GM19397 (cell line): Measurements from ENCODE around the gene PGPEP1.
"Not testable (repeated sequence)": the region's sequence is repeated elsewhere in the genome, so short reads cannot be mapped to it uniquely, and the experiment has no call there.

Source experiments
- ATAC-seq: cut with Tn5 transposase; IDR thresholded peaks from one replicate; pipeline ENCODE4 v1.9.1; 2021; ENCODE audit warnings: mild to moderate bottlenecking, moderate library complexity; ENCODE audit not compliant: unreplicated experiment

Gene PGPEP1

DNA sequence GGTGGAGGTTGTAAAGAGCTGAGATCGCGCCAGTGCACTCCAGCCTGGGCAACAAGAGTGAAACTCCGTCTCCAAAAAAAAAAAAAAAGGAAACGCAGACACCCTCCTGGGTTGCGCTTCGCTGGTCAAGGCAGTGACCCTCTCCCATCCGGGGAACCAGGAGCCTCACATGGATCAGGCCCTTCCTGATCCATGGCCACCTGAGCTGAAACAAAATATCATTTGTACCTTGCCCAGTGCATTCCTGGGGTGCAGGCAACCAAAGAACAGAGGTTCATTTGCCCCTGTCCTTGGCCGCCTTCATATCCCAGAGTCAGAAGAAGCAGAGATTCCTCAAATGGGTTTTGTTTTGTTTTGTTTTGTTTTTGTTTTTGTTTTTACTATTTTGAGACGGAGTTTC is 9.5 kb upstream of the PGPEP1 start:
- no peak for ATAC-seq

DNA sequence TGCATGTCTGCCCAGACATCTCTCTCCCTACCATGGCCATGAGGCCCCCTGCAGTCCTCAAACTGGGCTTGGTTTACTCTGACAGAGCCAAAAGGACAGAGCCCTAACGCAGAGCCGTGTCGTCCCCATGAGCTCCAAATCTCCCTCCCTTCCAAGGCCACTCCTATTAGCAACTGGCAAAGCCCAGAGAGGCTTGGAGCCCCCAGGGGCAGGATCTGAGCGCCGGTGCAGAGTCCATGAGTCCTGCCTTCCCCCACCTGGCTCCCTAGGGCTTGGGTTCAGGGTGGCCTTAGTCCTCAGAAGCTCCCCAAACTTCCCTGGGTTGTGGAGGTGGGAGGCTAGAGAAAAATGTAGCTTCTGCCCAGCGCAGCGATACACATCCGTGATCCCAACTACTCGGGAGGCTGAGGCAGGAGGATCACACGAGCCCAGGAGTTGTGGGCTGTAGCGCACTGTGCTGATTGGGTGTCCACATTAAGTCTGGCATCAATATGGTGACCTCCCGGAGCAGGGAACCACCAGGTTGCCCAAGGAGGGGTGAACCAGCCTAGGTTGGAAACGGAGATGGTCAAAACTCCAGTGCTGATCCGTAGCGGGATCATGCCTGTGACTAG is 7.4 kb upstream of the PGPEP1 start:
- no peak for ATAC-seq

DNA sequence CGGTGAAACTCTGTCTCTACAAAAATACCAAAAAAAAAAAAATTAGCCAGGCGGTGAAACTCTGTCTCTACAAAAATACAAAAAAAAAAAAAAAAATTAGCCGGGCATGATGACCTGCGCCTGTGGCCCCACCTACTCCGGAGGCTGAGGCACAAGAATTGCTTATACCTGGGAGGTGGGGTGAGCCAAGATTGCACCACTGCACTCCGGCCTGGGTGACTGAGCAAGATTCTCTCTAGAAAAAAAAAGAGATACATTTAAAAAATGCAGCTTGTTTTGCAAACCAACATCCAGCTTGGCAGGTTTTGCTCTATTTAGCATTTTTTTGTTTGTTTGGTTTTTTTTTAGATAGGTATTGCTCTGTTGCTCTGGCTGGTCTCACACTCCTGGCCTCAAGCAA is 6.7 kb upstream of the PGPEP1 start:
- no peak for ATAC-seq

DNA sequence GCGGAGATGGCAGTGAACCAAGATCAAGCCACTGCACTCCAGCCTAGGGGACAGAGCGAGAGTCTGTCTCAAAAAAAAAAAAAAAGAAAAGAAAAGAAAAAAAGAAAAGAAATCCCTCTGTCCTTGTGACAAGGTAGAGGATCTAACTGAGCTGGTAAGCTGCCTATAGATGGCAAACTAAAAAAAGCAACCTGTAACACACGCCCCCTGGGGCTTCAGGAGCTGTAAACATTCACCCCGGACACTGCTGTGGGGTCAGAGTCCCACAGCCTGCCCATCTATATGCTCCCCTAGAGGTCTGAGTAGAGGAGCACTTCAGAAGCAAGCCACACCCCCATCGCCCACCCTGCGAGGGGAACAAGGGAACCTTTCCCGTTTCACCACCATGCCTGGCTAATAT is 4.3 kb upstream of the PGPEP1 start:
- ATAC-seq = no peak

DNA sequence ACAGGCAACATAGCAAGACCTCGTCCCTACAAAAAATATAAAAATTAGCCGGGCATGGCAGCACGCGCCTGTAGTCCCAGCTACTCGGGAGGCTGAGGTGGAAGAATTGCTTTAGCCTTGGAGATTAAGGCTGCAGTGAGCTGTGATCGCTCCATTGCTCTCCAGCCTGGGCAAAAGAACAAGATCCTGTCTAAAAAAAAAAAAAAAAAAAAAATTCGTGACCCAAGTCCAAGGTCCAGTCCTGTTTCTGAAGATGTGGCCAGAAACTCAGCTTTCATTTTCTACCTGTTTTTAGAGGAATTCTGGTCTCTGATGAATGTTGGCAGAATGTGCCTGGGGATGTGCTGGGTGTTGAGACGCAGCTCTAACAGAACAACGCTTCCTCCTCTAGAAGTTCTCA is 1.9 kb upstream of the PGPEP1 start:
- no peak for ATAC-seq

DNA sequence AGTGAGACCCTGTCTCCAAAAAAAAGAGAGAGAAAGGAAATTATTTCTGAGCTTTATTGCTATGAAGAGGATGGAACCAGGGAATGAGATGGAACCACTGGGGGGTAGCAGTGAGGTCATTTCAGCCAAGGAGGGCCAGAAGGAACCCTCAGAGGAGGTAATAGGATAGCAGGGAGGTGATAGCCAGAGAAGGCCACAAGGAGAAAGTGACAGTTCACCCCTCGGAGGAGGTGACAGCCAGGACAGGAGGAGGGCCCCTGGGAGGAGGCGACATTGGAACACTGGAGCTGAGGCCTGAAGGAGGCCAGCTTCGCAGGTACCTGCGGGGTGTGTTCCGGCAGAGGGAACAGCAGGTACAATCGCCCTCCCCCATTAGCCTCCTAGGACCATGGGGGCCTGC is 675 bp upstream of the PGPEP1 start:
- ATAC-seq = no peak

DNA sequence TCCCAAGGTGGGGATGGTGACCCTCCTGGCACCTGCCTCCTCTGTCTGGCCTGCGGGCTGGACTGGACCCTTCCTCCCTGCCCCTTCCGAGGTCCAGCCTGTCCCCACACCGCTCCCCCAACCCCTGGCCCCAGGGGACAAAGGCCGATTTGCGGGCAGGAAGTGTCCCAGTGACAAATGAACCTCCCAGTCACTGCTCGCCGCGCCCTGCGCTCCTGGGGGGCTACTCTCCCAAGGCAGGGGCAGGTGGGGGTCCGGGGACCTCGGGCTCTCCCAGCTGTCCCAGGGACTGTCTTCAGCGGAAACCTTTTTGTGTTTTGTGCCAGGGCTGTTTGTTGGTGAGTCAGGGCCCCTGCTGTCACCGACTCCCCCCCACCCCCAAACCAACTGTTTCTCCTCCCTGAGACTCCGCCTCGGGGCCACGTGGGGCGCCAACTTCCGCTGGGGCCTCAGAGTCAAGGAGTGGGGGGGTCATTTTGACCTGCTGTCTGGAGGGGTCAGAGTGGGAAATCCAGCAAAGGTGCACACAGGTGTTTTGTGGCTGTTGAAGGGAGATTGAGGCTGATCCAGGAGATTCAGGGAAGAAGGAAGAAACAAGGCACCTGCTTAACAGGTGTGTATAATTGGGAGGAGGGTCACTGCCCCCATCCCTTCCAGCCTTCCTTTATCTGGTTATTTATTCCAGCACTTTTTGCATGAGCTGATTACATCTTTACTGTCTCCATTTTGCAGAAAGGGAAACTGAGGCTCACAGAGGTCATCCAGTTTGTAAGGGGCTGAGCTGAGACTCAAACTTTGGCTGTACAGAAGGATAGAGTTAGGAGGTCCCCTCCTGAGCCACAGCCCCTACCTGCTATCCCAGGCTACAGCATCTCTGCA is 831 bp downstream of the PGPEP1 start:
- no peak for ATAC-seq

DNA sequence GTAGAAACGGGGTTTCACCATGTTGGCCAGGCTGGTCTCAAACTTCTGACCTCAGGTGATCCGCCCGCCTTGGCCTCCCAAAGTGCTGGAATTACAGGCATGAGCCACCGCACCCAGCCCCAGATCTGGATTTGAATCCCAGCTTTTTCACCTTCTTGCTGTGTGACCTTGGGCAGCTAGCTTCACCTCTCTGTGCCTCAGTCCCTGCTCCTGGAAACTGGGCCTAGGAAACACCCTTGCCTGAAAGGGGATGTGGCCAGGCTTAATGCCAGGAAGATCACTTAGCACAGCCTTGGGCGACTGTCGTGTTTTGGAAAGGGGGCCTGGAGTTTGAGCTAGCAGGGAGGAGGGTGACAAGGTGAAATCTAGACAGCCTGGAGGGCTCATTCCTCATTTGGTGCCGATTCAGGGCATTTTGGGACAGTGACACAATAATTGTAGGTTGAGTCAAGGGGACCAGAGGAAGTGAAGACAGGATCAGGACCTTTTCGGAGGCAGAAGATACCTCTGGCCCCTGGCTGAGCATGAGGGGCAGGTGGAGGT is 1.8 kb downstream of the PGPEP1 start:
- ATAC-seq = no peak

DNA sequence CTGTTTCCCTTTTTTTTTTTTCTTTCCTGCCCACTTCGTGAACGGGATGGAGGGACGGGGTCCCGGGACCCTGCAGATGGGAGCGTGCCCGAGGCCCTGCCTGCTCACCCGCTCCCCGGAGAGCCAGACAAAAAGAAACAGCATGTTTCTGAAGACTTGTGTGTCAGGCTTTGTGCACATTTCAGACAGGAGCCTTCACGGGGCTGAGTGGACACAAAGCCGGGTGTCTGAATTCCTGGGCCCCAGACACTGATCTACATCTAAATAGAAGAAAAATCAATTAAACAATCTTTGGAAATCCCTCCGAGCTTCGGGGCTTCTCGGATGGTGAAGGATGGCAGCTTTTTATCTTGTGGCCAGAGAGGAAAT is 4.2 kb downstream of the PGPEP1 start:
- no peak for ATAC-seq

DNA sequence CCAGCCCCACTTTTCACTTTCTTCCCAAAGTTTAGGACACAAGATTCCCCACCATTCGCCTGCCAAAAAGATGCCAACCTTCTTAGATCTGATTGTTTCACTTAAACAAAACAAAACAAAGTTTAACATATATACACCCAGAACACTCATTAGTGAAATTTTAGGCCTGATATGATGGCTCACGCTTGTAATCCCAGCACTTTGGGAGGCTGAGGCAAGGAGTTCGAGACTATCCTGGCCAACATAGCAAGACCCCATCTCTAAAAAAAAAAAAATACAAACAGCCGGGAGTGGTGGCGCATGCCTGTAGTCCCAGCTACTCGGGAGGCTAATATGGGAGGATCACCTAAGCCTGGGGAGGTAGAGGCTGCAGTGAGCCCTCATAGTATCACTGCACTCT is 4.9 kb downstream of the PGPEP1 start:
- no peak for ATAC-seq

DNA sequence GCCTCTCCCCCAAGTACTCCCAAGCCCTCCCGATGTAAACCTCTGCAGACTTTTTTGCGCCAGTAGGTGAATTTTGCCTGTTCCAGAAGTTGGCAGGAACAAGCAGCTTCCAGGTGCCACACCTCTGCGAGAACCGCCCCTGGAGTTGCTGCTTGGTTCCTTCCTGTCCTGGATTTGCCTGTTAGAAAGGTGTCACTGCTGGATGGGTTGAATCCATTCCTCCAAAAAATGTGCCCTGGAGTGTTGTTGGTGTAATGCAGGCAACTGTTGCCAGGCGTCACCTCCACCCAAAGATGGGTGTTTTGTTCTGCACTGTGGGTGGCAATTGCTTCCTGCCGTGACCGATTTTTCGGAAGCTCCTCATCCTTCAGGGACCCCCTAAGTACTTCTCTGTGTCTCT is 5.7 kb downstream of the PGPEP1 start:
- no peak for ATAC-seq

DNA sequence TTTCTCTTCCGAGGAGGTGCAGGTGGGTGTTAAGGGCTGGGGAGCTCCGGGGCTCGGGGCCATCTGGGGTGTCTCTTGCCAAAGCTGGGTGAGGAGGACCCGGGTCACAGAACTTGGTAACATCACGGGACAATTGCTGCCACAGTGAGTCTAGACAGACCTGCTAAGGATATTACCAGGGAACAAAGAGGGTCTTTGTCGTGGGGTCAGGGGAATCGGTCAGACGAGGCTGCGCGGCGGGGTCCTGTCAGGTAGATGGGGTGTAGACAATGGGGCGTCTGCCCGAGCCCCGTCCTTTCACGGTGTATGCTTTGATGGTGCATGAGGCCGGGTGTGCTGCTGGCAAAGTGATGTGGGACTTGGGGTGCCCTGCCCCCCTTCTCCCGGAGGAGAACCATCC is 7.8 kb downstream of the PGPEP1 start:
- ATAC-seq = no peak

DNA sequence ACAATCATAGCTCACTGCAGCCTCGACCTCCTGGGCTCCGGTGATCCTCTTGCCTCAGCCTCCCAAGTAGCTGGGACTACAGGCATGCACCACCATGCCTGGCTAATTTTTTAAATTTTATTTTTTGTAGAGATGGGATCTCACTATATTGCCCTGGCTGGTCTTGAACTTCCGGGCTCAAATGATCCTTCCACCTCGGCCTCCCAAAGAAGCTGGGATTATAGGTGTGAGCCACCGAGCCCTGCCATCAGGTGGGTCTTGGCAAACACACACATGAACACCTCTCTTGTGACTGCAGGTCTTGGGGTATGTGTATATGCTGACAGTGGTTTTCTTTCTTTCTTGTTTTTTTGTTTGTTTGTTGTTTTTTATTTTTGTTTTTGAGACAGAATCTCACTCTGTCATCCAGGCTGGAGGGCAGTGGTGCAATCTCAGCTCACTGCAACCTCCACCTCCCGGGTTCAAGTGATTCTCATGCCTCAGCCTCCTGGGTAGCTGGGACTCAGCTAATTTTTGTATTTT is 8.5 kb downstream of the PGPEP1 start:
- ATAC-seq = not testable (repeated sequence)

DNA sequence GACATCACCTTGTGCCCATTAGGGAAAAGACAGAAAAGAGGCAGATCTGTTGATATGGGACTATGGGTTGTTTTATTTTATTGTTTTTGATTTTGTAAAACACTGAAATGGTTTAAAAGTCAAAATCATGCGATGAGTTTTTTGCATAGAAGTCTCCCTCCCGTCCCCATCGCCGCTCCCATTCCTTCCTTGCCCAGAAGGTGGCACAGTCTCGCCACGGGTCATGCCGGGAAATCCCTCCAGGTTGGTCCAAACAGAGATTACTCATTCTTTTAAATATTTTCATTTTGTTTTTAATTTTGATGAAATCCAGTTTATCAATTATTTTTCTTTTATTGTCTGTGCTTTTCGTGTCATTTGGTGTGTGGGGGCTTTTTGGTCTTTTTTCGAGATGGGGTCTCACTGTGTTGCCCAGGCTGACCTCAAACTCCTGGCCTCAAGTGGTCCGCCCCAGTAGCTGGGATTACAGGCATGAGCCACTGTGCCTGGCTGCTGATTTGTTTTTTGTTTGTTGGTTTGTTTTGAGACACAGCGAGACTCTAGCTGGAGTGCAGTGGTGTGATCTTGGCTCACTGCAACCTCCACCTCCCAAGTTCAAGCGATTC is 9.2 kb downstream of the PGPEP1 start:
- no peak for ATAC-seq

DNA sequence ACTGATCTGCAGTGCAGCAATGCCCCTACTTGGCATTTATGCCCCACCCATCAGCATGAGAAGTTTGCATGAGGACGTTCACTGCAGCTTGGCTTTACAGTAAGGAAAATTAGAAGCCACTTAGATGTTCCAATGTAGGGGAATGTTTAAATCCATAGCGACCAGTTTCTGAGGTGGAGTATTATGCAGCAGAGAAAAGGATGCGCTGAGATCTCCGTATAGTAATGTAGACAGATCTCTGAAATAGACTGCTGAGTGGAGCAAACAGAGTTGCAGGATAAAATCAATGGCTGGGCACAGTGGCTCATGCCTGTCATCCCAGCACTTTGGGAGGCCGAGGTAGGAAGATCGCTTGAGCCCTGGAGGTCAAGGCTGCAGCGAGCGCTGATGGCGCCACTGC is 10.1 kb downstream of the PGPEP1 start:
- ATAC-seq = no peak

DNA sequence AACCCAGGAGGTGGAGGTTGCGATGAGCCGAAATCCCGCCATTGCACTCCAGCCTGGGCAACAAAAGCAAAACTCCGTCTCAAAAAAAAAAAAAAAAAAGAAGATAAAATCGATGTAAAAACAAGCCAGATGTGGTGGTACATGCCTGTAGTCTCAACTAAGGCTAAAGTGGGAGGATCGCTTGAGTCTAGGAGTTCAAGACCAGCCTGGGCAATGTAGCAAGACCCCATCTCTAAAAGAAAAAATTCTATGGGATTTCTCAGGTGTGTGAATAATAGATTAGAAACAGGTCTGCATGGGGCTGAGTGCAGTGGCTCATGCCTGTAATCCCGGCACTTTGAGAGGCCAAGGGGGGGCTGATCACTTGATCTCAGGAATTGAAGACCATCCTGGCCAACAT is 11.1 kb downstream of the PGPEP1 start:
- no peak for ATAC-seq

DNA sequence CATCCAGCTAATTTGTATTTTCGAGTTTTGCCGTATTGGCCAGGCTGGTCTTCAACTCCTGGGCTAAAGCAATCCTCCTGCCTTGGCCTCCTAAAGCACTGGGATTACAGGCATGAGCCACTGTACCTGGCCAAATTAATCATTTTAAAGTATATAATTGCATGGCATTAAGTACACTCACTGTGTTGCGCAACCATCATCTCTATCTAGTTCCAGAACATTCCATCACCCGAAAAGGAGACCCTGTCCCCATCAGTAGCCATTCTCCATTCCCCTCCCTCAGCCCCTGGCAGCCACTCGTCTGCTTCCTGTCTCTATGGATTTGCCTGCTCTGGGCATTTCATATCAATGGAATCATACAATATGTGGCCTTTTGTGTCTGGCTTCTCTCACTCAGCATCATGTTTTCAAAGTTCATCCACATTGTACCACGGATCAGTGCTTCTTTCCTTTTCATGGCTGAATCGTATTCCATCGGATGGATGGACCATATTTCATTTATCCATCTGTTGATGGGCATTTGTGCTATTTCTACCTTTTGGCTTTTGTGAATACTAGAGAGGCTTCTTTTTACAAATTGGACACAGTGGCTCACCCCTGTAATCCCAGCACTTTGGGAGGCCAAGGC is 13.1 kb downstream of the PGPEP1 start:
- ATAC-seq = no peak

DNA sequence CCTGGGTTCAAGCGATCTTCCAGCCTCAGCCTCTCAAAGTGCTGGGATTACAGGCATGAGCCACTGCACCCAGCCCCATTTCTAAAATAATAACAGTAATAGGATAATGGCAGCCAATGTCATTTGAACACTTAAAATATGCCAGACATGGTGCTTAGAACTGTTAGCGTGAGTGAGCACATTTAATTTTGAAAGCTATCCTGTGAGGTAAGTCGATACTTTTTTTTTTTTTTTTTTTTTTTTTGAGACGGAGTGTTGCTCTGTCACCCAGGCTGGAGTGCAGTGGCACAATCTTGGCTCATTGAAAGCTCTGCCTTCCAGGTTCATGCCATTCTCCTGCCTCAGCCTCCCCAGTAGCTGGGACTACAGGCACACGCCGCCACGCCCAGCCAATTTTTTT is 14.3 kb downstream of the PGPEP1 start:
- ATAC-seq = not testable (repeated sequence)

DNA sequence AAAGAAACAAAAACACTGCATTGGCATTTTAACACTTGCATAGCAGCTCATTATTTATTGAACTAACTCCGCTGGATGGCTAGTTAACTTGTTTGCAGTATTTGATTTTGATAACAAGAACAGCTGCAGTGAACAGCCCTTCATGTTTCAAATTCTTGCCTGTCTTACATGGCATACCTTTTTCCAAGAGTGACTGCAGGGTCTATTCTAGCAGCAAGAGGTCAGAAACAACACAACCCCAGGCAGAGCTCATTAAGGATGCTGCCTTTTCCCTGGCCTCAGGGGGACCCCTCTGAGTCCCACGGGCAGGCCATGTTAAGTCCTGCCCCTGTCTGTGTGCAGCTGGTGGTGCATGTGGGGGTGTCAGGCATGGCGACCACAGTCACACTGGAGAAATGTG is 16.6 kb downstream of the PGPEP1 start:
- no peak for ATAC-seq

DNA sequence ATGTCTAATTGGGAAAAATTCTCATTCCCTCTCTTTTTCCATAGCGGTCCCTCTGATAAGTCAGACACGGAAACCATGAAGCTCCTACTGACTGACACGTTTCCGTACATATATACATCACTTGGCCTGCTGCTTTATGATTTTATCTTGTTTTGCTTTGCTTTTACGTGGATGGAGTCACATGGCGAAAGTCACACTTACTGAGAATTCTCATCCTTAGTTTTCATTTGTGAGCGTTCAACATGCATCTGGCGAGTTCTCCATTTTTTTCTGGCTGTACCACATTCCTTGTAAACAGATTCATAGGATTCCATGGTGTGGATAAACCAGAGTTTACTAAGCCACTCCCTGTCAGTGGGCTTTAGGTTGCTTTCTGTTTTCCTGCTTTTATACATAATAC is 21.2 kb downstream of the PGPEP1 start:
- no peak for ATAC-seq

DNA sequence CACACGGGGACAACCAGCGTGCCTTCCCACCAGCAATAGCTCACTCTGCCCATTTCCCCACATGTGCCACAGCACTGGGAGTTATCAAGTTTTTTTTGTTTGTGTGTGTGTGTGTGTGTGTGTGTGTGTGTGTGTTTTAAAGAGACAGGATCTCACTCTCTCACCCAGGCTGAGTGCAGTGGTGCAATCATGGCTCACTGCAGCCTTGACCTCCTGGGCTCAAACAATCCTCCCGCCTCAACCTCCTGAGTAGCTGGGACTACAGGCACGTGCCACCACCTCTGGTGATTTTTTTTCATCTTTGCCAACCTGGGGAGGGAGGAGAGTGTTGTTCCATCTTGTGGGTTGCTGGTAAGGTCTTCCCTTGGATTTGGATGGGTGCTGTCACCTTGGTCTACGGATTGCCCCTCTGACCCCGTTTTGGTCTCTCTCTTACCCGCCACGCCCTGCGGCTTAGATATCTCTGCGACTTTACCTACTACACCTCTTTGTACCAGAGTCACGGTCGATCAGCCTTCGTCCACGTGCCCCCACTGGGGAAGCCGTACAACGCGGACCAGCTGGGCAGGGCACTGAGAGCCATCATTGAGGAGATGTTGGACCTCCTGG is 22.6 kb downstream of the PGPEP1 start:
- no peak for ATAC-seq
